Measurements from ENCODE around the gene B4GALT3. TPM values are rescaled to one million over a fixed set of nuclear protein-coding genes. Genes with fewer than 3 reads are reported as not detected.

The B4GALT3 gene
- total and polyA plus RNA-seq, 2 of the 8 experiments (the other 6 are each of a cell fraction or from before 2014, with no cell fraction given) = 42.3 to 43.0 TPM

DNA sequence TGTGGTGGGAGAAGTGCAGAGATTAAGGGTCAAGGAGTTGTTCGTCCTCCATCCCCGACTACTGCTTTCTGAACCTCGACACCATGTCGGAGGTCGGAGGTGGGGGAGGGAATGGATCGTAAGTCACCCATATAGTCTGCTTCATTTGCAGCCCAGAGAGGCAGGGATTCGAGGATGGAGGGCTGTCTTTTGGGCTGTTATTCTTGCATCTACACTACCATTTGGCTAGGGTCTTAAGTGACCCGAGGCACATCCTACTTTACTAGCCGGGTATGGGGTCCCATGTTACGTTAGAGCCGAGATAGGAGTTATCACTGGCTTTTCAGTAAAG is 17.4 kb downstream of the B4GALT3 start:
- H2BK12ac ChIP-seq (ENCODE audit: low read depth, low read length) = 0 out of 2 replicates have a peak overlapping the region, but pooled peaks have one; percentile 55
- H3K4me1 ChIP-seq (replicated peaks in 1 of 4; ENCODE audit: control insufficient read depth in 3 of 4, insufficient read depth in 4 of 4, low read length in 3 of 4) = peaks cover 0 to 15% (median 4%) of the 10 kb centered on the region in 4 experiments; a peak in 4 of 7 replicates
- peak overlapping the region; percentile 63 to 97 for H3K4me2 ChIP-seq (ENCODE audit: insufficient read depth in 1 of 2, low read depth in 2 of 2, low read length in 2 of 2)
- H2BK20ac ChIP-seq (ENCODE audit: low read length) = no peak overlapping the region
- no peak overlapping the region for H4K91ac ChIP-seq (replicated peaks; ENCODE audit: insufficient read length, low read length)
- no peak overlapping the region for H2AFZ ChIP-seq (ENCODE audit: low read length)
- H3K27ac ChIP-seq (ENCODE audit: low read depth, low read length) = peak overlapping the region; percentile 63
- H3K4ac ChIP-seq (replicated peaks; ENCODE audit: insufficient read length, low read depth, low read length) = no peak overlapping the region
- DNase-seq (ENCODE audit: low read depth in 1 of 2, low spot score in 2 of 2) = no peak
- TF ChIP-seq CHD1 (IDR thresholded peaks at IDR 0.05; ENCODE audit: low read depth, low read length) (no peak), ASH2L (IDR thresholded peaks at IDR 0.05; ENCODE audit: low read length) (peak; percentile 4), POLR2AphosphoS5 (IDR thresholded peaks at IDR 0.05; ENCODE audit: low read depth, low read length) (0 out of 2 replicates have a peak, but pooled peaks have one; percentile 42)
- H2BK5ac ChIP-seq (ENCODE audit: low read depth, low read length) = 0 out of 2 replicates have a peak overlapping the region, but pooled peaks have one; percentile 21
- H4K8ac ChIP-seq (ENCODE audit: extremely low read depth, insufficient read depth, low read length) = peak overlapping the region; percentile 95
- FAIRE-seq = no peak
- H3K23ac ChIP-seq (ENCODE audit: insufficient read length) = no peak overlapping the region
- H3K14ac ChIP-seq (ENCODE audit: insufficient read length) = no peak overlapping the region
- ChIA-PET POLR2A (ENCODE audit: partially characterized antibody) (interaction anchor here (13.6 kb wide), 1 partner anchor 25 kb away, joined by 130 read pairs; the partner anchor contains the start of gene DEDD), CTCF (ENCODE audit: partially characterized antibody) (interaction anchor here (1.1 kb wide), 1 partner anchor 11 kb away, joined by 3 read pairs; no protein-coding TSS in a partner anchor)
- H4K20me1 ChIP-seq (replicated peaks in 1 of 2; ENCODE audit: control insufficient read depth in 1 of 2, insufficient read depth in 2 of 2, low read length in 2 of 2) = no peaks in the 10 kb centered on the region
- H3K56ac ChIP-seq (replicated peaks; ENCODE audit: insufficient read length, low read depth, low read length) = no peak overlapping the region
- H3K27me3 ChIP-seq (replicated peaks in 1 of 4; ENCODE audit: control insufficient read depth in 3 of 4, extremely low read depth in 1 of 4, insufficient read depth in 3 of 4, low read length in 3 of 4) = no peaks in the 10 kb centered on the region
- no peaks in the 10 kb centered on the region; the same call in 1 of the 2 replicates for H3K79me1 ChIP-seq (ENCODE audit: low read depth, low read length)
- no peaks in the 10 kb centered on the region; a peak in 1 of 4 replicates for H3K79me2 ChIP-seq (ENCODE audit: control insufficient read depth in 1 of 2, insufficient read depth in 2 of 2, low read length in 2 of 2)
- peak overlapping the region; percentile 57 for H4K5ac ChIP-seq (ENCODE audit: insufficient read length, low read depth, low read length)
- no peak overlapping the region for H2BK120ac ChIP-seq (replicated peaks; ENCODE audit: low read depth, low read length)
- H3K4me3 ChIP-seq (ENCODE audit: extremely low read depth in 1 of 4, insufficient read depth in 2 of 4, low read depth in 3 of 4, low read length in 4 of 4) = peak overlapping the region; percentile 62 to 80 (median 72)
- 0 out of 2 replicates have a peak overlapping the region, but pooled peaks have one; percentile 40 for H2BK15ac ChIP-seq (ENCODE audit: low read length)
- no peak overlapping the region; the same call in 1 of the 2 replicates for H2AK5ac ChIP-seq (ENCODE audit: low read depth, low read length)
- 25% methylated on average over 11 of the region's 11 CpGs; no CpG with 5 or more reads in 1 of the 2 experiments for WGBS, 2 experiments (ENCODE audit: extremely low coverage in 1 of 2, insufficient coverage in 1 of 2, insufficient read length in 1 of 2, insufficient replicate concordance in 2 of 2, low coverage in 1 of 2, low lambda C conversion rate in 2 of 2, missing lambda C conversion rate in 1 of 2)
- peaks cover 6% of the 10 kb centered on the region for H3K23me2 ChIP-seq (ENCODE audit: low read depth, low read length)
- peak overlapping the region; percentile 68 to 83 (median 73) for H3K9ac ChIP-seq (replicated peaks in 1 of 4; ENCODE audit: extremely low read depth in 1 of 4, low read depth in 3 of 4, low read length in 3 of 4)
- H3K9me3 ChIP-seq (ENCODE audit: insufficient read depth in 2 of 2, low read depth in 1 of 2, low read length in 1 of 2) = no peaks in the 10 kb centered on the region
- H3K36me3 ChIP-seq (ENCODE audit: control insufficient read depth in 2 of 4, insufficient read depth in 4 of 4, low read length in 3 of 4) = peaks cover 2 to 12% (median 7%) of the 10 kb centered on the region in 4 experiments; a peak in 5 of 8 replicates
- no peak overlapping the region; the same call in 1 of the 2 replicates for H3K18ac ChIP-seq (ENCODE audit: extremely low read depth, low read length)

All from H1 (cell line).